A549 (cell line): ENCODE results near the gene ATP5PO.

Experiments used
- BHLHE40 ChIP-seq: IDR thresholded peaks from 2 replicates; pipeline ENCODE4 v1.6.1; 2012; ENCODE audit warnings: low read depth, low read length, inconsistent platforms
- ESRRA ChIP-seq: fragments of 150-350 bp; IDR thresholded peaks from 2 replicates; pipeline ENCODE4 v1.6.1; 2014; ENCODE audit warnings: mild to moderate bottlenecking, low read length, borderline replicate concordance
- HDAC2 ChIP-seq: fragments of 200-600 bp; sonication (generic); IDR thresholded peaks from 2 replicates; pipeline ENCODE4 v1.6.1; 2016
- KDM5A ChIP-seq: fragments of 200-600 bp; sonication (generic); IDR thresholded peaks from 2 replicates; pipeline ENCODE4 v1.6.1; 2016; ENCODE audit warnings: antibody characterized with exemption, mild to moderate bottlenecking
- MAZ ChIP-seq: fragments of 150-350 bp; IDR thresholded peaks from 2 replicates; pipeline ENCODE4 v1.6.1; 2014; ENCODE audit warnings: antibody characterized with exemption, low read depth, low read length, borderline replicate concordance
- POLR2A ChIP-seq: IDR thresholded peaks from 2 replicates; pipeline ENCODE4 v1.6.1; 2012; ENCODE audit warnings: mild to moderate bottlenecking, low read length
- RAD21 ChIP-seq, 2 experiments: fragments of >200 bp in 1 of 2; sonication (Bioruptor Twin) in 1 of 2; formaldehyde crosslinking in 1 of 2; IDR thresholded peaks in 1 of 2; conservative IDR thresholded peaks in 1 of 2; 2 replicates in 1 of 2; 3 replicates in 1 of 2; pipeline ENCODE4 v1.6.1; 2012 to 2018; ENCODE audit warnings: inconsistent platforms in 1 of 2
- RNF2 ChIP-seq: fragments of 200-600 bp; sonication (generic); IDR thresholded peaks from 2 replicates; pipeline ENCODE4 v1.6.1; 2016; ENCODE audit warnings: low read depth, mild to moderate bottlenecking, antibody characterized with exemption, moderate library complexity, borderline replicate concordance
- TF ChIP-seq, protein P1 (sequence below): fragments of >200 bp; sonication (Bioruptor Twin); formaldehyde crosslinking; IDR thresholded peaks from 3 replicates; pipeline ENCODE4 v1.5.1; 2016
- TF ChIP-seq, protein P2 (sequence below): IDR thresholded peaks from 2 replicates; pipeline ENCODE4 v1.6.1; 2012
- TF ChIP-seq, protein P3 (sequence below): fragments of 200-600 bp; sonication (generic); IDR thresholded peaks from 2 replicates; pipeline ENCODE4 v1.6.1; 2016; ENCODE audit warnings: antibody characterized with exemption, mild to moderate bottlenecking, moderate library complexity

DNA sequence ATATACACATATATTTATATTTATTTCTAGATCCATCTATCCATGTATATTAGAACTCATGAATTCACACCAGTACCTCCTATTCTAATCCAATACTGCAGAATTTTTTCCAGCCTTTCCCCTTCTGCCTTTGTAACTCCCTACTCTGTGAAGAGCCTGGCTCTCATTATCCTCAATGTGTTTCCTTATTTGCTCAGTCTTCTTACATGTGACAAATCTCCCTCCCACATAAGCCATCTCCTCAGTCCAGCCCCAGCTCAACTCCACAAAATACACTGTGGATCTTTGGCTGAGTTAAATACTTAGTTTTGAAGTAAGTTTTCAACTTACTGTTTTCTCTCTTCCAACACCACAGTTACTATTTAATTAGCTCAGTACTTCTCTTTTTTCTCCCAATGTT, 45.7 kb downstream of the ATP5PO start:
- TF ChIP-seq, protein P1, sequence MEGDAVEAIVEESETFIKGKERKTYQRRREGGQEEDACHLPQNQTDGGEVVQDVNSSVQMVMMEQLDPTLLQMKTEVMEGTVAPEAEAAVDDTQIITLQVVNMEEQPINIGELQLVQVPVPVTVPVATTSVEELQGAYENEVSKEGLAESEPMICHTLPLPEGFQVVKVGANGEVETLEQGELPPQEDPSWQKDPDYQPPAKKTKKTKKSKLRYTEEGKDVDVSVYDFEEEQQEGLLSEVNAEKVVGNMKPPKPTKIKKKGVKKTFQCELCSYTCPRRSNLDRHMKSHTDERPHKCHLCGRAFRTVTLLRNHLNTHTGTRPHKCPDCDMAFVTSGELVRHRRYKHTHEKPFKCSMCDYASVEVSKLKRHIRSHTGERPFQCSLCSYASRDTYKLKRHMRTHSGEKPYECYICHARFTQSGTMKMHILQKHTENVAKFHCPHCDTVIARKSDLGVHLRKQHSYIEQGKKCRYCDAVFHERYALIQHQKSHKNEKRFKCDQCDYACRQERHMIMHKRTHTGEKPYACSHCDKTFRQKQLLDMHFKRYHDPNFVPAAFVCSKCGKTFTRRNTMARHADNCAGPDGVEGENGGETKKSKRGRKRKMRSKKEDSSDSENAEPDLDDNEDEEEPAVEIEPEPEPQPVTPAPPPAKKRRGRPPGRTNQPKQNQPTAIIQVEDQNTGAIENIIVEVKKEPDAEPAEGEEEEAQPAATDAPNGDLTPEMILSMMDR: no peak
- TF ChIP-seq RNF2 (no peak), POLR2A (no peak), HDAC2 (no peak), KDM5A (no peak), ESRRA (no peak), BHLHE40 (no peak), RAD21 (conservative IDR thresholded peaks at IDR 0.05 in 1 of 2, IDR thresholded peaks at IDR 0.05 in 1 of 2) (no peak), MAZ (no peak)
- TF ChIP-seq, protein P2, sequence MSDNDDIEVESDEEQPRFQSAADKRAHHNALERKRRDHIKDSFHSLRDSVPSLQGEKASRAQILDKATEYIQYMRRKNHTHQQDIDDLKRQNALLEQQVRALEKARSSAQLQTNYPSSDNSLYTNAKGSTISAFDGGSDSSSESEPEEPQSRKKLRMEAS: no peak
- TF ChIP-seq, protein P3, sequence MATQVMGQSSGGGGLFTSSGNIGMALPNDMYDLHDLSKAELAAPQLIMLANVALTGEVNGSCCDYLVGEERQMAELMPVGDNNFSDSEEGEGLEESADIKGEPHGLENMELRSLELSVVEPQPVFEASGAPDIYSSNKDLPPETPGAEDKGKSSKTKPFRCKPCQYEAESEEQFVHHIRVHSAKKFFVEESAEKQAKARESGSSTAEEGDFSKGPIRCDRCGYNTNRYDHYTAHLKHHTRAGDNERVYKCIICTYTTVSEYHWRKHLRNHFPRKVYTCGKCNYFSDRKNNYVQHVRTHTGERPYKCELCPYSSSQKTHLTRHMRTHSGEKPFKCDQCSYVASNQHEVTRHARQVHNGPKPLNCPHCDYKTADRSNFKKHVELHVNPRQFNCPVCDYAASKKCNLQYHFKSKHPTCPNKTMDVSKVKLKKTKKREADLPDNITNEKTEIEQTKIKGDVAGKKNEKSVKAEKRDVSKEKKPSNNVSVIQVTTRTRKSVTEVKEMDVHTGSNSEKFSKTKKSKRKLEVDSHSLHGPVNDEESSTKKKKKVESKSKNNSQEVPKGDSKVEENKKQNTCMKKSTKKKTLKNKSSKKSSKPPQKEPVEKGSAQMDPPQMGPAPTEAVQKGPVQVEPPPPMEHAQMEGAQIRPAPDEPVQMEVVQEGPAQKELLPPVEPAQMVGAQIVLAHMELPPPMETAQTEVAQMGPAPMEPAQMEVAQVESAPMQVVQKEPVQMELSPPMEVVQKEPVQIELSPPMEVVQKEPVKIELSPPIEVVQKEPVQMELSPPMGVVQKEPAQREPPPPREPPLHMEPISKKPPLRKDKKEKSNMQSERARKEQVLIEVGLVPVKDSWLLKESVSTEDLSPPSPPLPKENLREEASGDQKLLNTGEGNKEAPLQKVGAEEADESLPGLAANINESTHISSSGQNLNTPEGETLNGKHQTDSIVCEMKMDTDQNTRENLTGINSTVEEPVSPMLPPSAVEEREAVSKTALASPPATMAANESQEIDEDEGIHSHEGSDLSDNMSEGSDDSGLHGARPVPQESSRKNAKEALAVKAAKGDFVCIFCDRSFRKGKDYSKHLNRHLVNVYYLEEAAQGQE: no peak
